CD14-positive monocyte (primary cell): ENCODE results near the gene GPC6. TPM values are rescaled to one million over a fixed set of nuclear protein-coding genes. Genes with fewer than 3 reads are reported as not detected.

Experiments used
- DNase-seq, 3 donors: peaks; one replicate each; pipeline ENCODE4 v3.0.0-alpha.2; 2011 to 2022
- H2AFZ ChIP-seq: 2 replicates; pipeline ENCODE4 v1.6.0; 2012; ENCODE audit warnings: mild to moderate bottlenecking, low read depth, low read length, inconsistent platforms; ENCODE audit not compliant: insufficient read depth, poor library complexity, severe bottlenecking
- H3K27ac ChIP-seq, 2 donors: 1 replicate in 1 of 2; 2 replicates in 1 of 2; pipeline ENCODE4 v1.5.1; 2012 to 2013; ENCODE audit warnings: low read length in 2 of 2, control low read depth in 1 of 2, inconsistent platforms in 1 of 2, low read depth in 1 of 2, mild to moderate bottlenecking in 1 of 2
- H3K27me3 ChIP-seq, 2 donors: one replicate each; pipeline versions ENCODE4 v1.6.0 to v1.6.1; 2011 to 2013; ENCODE audit warnings: low read length in 2 of 2; ENCODE audit not compliant: control insufficient read depth in 2 of 2, insufficient read depth in 2 of 2
- H3K36me3 ChIP-seq, 2 donors: replicated peaks in 1 of 2; 1 replicate in 1 of 2; 2 replicates in 1 of 2; pipeline versions ENCODE4 v1.5.1 to v1.6.1; 2012 to 2013; ENCODE audit warnings: low read length in 2 of 2, control low read depth in 1 of 2, inconsistent platforms in 1 of 2, mild to moderate bottlenecking in 1 of 2; ENCODE audit not compliant: insufficient read depth in 2 of 2, control insufficient read depth in 1 of 2
- H3K4me1 ChIP-seq, 2 donors: 1 replicate in 1 of 2; 2 replicates in 1 of 2; pipeline versions ENCODE4 v1.5.1 to v1.6.1; 2012 to 2013; ENCODE audit warnings: low read length in 2 of 2, control low read depth in 1 of 2, inconsistent platforms in 1 of 2, mild to moderate bottlenecking in 1 of 2, moderate library complexity in 1 of 2; ENCODE audit not compliant: insufficient read depth in 2 of 2, control insufficient read depth in 1 of 2
- H3K4me2 ChIP-seq: replicated peaks from 2 replicates; pipeline ENCODE3; 2012; ENCODE audit warnings: low read length, moderate library complexity, mild to moderate bottlenecking; ENCODE audit not compliant: poor library complexity, severe bottlenecking; ENCODE audit errors: extremely low read depth
- H3K4me3 ChIP-seq, 3 experiments: fragments of 200-600 bp in 1 of 3; sonication (generic) in 1 of 3; replicated peaks in 1 of 3; 1 replicate in 2 of 3; 2 replicates in 1 of 3; pipeline ENCODE4 v1.5.1; 2011 to 2013; ENCODE audit warnings: low read length in 3 of 3, mild to moderate bottlenecking in 3 of 3, control low read depth in 2 of 3, low read depth in 2 of 3, inconsistent platforms in 1 of 3, moderate library complexity in 1 of 3
- H3K79me2 ChIP-seq: 2 replicates; pipeline ENCODE4 v1.6.0; 2012; ENCODE audit warnings: mild to moderate bottlenecking, control low read depth, inconsistent platforms, low read length, moderate library complexity; ENCODE audit not compliant: insufficient read depth
- H3K9ac ChIP-seq: 2 replicates; pipeline ENCODE4 v1.6.0; 2017; ENCODE audit warnings: low read length, mild to moderate bottlenecking; ENCODE audit not compliant: insufficient read depth, poor library complexity, severe bottlenecking
- H3K9me3 ChIP-seq, 2 donors: replicated peaks in 1 of 2; 1 replicate in 1 of 2; 2 replicates in 1 of 2; pipeline versions ENCODE4 v1.5.1 to v1.6.1; 2012 to 2013; ENCODE audit warnings: low read length in 2 of 2, control low read depth in 1 of 2; ENCODE audit not compliant: control insufficient read depth in 1 of 2, insufficient read depth in 1 of 2
- H4K20me1 ChIP-seq: 2 replicates; pipeline ENCODE4 v1.6.0; 2012; ENCODE audit warnings: mild to moderate bottlenecking, low read length, control low read depth, moderate library complexity; ENCODE audit not compliant: insufficient read depth
- H3K27ac Mint-ChIP-seq, 7 donors: one replicate each; pipeline ENCODE4 v1.8.0; 2020; ENCODE audit warnings: mild to moderate bottlenecking in 7 of 7, mixed read lengths in 7 of 7, moderate library complexity in 6 of 7, inconsistent platforms in 2 of 7
- H3K27me3 Mint-ChIP-seq, 3 donors: one replicate each; pipeline ENCODE4 v1.8.0; 2021 to 2022; ENCODE audit warnings: low read depth in 3 of 3, mild to moderate bottlenecking in 3 of 3, mixed read lengths in 3 of 3, moderate library complexity in 3 of 3, inconsistent platforms in 1 of 3
- H3K36me3 Mint-ChIP-seq, 2 donors: one replicate each; pipeline ENCODE4 v1.8.0; 2020; ENCODE audit warnings: mixed read lengths in 2 of 2, inconsistent platforms in 1 of 2, mild to moderate bottlenecking in 1 of 2
- H3K4me1 Mint-ChIP-seq: one replicate; pipeline ENCODE4 v1.8.0; 2020; ENCODE audit warnings: mild to moderate bottlenecking, mixed read lengths
- H3K4me3 Mint-ChIP-seq, 2 donors: one replicate each; pipeline ENCODE4 v1.8.0; 2020; ENCODE audit warnings: mild to moderate bottlenecking in 2 of 2, mixed read lengths in 2 of 2, moderate library complexity in 1 of 2
- H3K9me3 Mint-ChIP-seq, 7 donors: one replicate each; pipeline ENCODE4 v1.8.0; 2020 to 2022; ENCODE audit warnings: mixed read lengths in 7 of 7, mild to moderate bottlenecking in 6 of 7, moderate library complexity in 6 of 7, inconsistent platforms in 2 of 7
- CTCF ChIP-seq: fragments of 200-600 bp; IDR thresholded peaks from one replicate; pipeline ENCODE4 v1.8.0; 2022; ENCODE audit warnings: antibody characterized with exemption, mild to moderate bottlenecking
- WGBS: methylation state at CpG from one replicate; pipeline ENCODE4 v1.1.5; 2013; ENCODE audit warnings: missing lambda C conversion rate; ENCODE audit not compliant: insufficient coverage; 5-methylcytosine and 5-hydroxymethylcytosine counted together
- intact Hi-C, 2 donors: fragments of 100-400 bp; cut with micrococcal nuclease; formaldehyde crosslinking; loops; one replicate each; pipeline versions ENCODE4 v1.15.0 to v1.15.1; 2023
- polyA plus RNA-seq, 3 donors: library from polyadenylated mRNA; depleted of rRNA in 1 of 3; unstranded in 2 of 3; stranded (reverse) in 1 of 3; fragments of 300-500 nt in 2 of 3; fragments of >200 nt in 1 of 3; fragmentation: Illumina TruSeq in 2 of 3; gene quantifications; 1 replicate in 2 of 3; 2 replicates in 1 of 3; pipeline ENCODE4 v1.2.3, GENCODE V29; 2012 to 2021

GPC6 gene
- polyA plus RNA-seq, 3 donors: not detected

- Histone ChIP-seq H3K27me3 (no peaks in the 10 kb centered on the region), H3K9ac (no peak overlapping the region), H3K9me3 (peaks cover 9 to 10% of the 10 kb centered on the region in 2 donors), H3K79me2 (no peaks in the 10 kb centered on the region), H3K27ac (no peak overlapping the region), H3K4me3 (no peak overlapping the region), H3K36me3 (no peaks in the 10 kb centered on the region), H2AFZ (no peak overlapping the region), H3K4me2 (no peak overlapping the region), H4K20me1 (no peaks in the 10 kb centered on the region), H3K4me1 (no peaks in the 10 kb centered on the region)
- Mint-ChIP-seq H3K27ac (no peak overlapping the region), H3K36me3 (no peaks in the 10 kb centered on the region), H3K27me3 (peaks cover 0 to 3% (median 3%) of the 10 kb centered on the region in 3 donors), H3K4me3 (no peak overlapping the region), H3K9me3 (peaks cover 3 to 12% (median 8%) of the 10 kb centered on the region in 7 donors), H3K4me1 (no peaks in the 10 kb centered on the region)
- TF ChIP-seq CTCF: no peak
- intact Hi-C loops: no loop called here
- no CpG with 5 or more reads among the region's 3 CpGs for WGBS
- no peak for DNase-seq
These were observed 1060.0 kb downstream of the GPC6 start for GRCh38 chr13:94286581-94286980.

DNA sequence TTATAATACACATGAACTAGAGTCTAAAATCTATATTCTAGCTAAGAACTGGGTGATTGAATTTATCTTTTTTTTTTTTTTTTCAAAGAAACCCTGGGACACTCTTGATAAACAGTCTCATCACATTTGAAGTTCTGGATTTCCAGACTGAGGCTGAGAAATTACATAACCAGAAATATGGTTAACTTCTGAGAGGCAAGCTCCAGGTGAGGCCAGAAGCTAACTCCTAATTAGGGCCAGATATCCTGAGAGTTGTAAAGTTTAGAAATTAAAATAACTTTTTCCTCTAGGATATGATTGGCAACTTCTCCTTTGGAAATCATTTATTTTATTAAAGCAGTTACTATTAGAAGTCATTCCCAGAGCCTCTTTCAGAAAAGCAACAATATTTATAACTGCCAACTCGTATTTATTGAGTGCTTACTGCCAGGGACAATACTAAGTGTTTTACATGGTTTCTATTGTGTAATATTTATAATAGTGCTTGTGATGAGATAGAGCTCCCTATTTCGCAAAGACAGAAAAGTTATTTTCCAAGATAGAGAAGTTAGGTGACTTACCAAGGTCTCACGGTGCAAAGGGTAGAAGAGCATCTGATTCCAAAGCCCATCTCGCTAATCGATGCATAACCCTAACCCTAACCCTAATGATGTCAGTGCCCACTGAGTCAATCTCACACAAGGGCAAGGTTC, 1065.2 kb downstream of the GPC6 start:
- Histone ChIP-seq H3K79me2 (no peaks in the 10 kb centered on the region), H3K4me2 (no peak overlapping the region), H3K9me3 (no peaks in the 10 kb centered on the region), H3K9ac (no peak overlapping the region), H2AFZ (no peak overlapping the region), H3K4me1 (no peaks in the 10 kb centered on the region), H4K20me1 (no peaks in the 10 kb centered on the region), H3K27me3 (no peaks in the 10 kb centered on the region), H3K27ac (no peak overlapping the region), H3K4me3 (no peak overlapping the region), H3K36me3 (no peaks in the 10 kb centered on the region)
- no CpG with 5 or more reads among the region's 5 CpGs for WGBS
- H3K27ac Mint-ChIP-seq: no peak overlapping the region
- no peak for TF ChIP-seq CTCF
- intact Hi-C loops: no loop called here
- H3K4me1 Mint-ChIP-seq: no peaks in the 10 kb centered on the region
- peaks cover 0 to 3% (median 1%) of the 10 kb centered on the region in 7 donors for H3K9me3 Mint-ChIP-seq
- H3K4me3 Mint-ChIP-seq: no peak overlapping the region
- H3K27me3 Mint-ChIP-seq: peaks cover 1 to 3% (median 1%) of the 10 kb centered on the region in 3 donors
- H3K36me3 Mint-ChIP-seq: no peaks in the 10 kb centered on the region
- no peak for DNase-seq
